Ishikawa (cell line): Measurements from ENCODE around the gene SLC24A4.

Experiments used
- CEBPB ChIP-seq: IDR thresholded peaks from 2 replicates; pipeline ENCODE4 v1.6.1; 2012
- CREB1 ChIP-seq: IDR thresholded peaks from 2 replicates; pipeline ENCODE4 v1.6.1; 2012; ENCODE audit warnings: low read depth
- EGR1 ChIP-seq: IDR thresholded peaks from 2 replicates; pipeline ENCODE4 v1.6.1; 2012
- EP300 ChIP-seq: IDR thresholded peaks from 2 replicates; pipeline ENCODE4 v1.6.1; 2012; ENCODE audit warnings: borderline replicate concordance
- FOXM1 ChIP-seq: IDR thresholded peaks from 2 replicates; pipeline ENCODE4 v1.6.1; 2012; ENCODE audit warnings: low read depth, borderline replicate concordance
- MAX ChIP-seq: IDR thresholded peaks from 2 replicates; pipeline ENCODE4 v1.6.1; 2012
- NFIC ChIP-seq: IDR thresholded peaks from 2 replicates; pipeline ENCODE4 v1.6.1; 2012
- RAD21 ChIP-seq: IDR thresholded peaks from 2 replicates; pipeline ENCODE4 v1.6.1; 2012; ENCODE audit warnings: low read depth
- TAF1 ChIP-seq: IDR thresholded peaks from 2 replicates; pipeline ENCODE4 v1.6.1; 2012; ENCODE audit warnings: low read depth, mild to moderate bottlenecking
- TCF12 ChIP-seq: IDR thresholded peaks from 2 replicates; pipeline ENCODE4 v1.6.1; 2012; ENCODE audit warnings: low read depth
- TEAD4 ChIP-seq: IDR thresholded peaks from 2 replicates; pipeline ENCODE4 v1.6.1; 2012
- USF1 ChIP-seq: IDR thresholded peaks from 2 replicates; pipeline ENCODE4 v1.6.1; 2012
- YY1 ChIP-seq: IDR thresholded peaks from 2 replicates; pipeline ENCODE4 v1.6.1; 2012; ENCODE audit warnings: low read depth
- ZBTB7A ChIP-seq: IDR thresholded peaks from 2 replicates; pipeline ENCODE4 v1.6.1; 2012; ENCODE audit warnings: low read depth
- TF ChIP-seq, protein P1 (sequence below): IDR thresholded peaks from 2 replicates; pipeline ENCODE4 v1.6.1; 2012; ENCODE audit warnings: low read depth, mild to moderate bottlenecking

The SLC24A4 gene

DNA sequence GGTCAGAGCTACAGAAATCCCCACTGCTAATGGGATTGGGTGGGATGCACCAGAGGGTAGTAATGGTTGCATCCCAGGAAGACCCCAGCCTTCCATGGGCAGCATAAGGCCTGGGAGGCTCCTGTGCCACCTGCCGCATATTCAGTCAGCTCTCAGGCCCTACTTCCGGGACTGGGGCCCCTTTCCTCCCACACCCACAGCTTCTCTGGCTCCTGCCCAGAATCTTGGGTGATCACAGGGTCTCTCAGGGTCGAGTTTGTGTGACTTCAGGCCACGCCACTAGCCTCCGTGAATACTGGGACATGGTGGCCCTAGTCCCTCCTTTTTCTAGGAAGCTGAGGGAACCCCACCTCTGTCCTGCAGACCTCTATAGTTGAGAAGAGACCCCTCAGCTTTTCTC lies 123.8 kb downstream of the SLC24A4 start:
- no peak for TF ChIP-seq TEAD4
- TF ChIP-seq YY1, result no peak
- no peak for TF ChIP-seq TCF12
- no peak for TF ChIP-seq EGR1
- TF ChIP-seq ZBTB7A, result no peak
- no peak for TF ChIP-seq EP300

DNA sequence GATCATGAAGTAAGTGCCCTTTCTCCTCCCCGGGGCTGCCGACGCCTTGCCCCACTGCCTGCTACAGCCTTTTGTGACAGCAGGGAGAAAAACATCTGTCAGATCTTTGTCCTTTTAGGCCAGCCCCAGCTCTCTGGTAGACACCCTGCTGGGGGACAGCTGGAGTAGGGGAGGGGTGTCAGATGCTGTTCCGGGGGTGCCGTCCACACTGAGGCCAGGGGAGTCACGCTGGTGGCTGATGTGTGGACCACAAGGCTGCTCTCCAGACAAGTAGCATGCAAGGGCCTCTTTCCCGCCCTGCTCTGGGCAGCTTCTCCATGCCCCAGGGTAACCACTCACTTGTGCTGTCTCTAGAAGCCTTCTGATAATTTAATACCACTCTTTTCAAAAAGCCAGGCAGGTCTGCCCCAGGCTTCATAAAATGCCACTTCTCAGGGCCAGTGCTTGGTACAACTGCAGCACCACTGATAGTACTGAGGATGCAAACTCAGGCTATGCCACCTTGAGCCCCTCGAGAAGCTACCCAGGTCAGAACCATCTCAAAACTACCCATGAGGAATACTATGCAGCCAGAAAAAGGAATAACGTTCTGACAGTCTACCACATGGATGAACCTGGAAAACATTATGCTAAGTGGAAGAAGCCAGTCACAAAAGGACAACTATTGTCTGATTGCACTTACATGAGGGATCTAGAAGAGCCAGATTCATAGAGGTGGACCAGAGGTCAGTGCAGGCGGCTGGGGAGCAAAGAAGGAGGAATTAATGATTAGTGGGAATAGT lies 124.6 kb downstream of the SLC24A4 start:
- no peak for TF ChIP-seq TAF1
- TF ChIP-seq, protein P1, sequence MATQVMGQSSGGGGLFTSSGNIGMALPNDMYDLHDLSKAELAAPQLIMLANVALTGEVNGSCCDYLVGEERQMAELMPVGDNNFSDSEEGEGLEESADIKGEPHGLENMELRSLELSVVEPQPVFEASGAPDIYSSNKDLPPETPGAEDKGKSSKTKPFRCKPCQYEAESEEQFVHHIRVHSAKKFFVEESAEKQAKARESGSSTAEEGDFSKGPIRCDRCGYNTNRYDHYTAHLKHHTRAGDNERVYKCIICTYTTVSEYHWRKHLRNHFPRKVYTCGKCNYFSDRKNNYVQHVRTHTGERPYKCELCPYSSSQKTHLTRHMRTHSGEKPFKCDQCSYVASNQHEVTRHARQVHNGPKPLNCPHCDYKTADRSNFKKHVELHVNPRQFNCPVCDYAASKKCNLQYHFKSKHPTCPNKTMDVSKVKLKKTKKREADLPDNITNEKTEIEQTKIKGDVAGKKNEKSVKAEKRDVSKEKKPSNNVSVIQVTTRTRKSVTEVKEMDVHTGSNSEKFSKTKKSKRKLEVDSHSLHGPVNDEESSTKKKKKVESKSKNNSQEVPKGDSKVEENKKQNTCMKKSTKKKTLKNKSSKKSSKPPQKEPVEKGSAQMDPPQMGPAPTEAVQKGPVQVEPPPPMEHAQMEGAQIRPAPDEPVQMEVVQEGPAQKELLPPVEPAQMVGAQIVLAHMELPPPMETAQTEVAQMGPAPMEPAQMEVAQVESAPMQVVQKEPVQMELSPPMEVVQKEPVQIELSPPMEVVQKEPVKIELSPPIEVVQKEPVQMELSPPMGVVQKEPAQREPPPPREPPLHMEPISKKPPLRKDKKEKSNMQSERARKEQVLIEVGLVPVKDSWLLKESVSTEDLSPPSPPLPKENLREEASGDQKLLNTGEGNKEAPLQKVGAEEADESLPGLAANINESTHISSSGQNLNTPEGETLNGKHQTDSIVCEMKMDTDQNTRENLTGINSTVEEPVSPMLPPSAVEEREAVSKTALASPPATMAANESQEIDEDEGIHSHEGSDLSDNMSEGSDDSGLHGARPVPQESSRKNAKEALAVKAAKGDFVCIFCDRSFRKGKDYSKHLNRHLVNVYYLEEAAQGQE, result no peak
- no peak for TF ChIP-seq TEAD4
- no peak for TF ChIP-seq MAX
- no peak for TF ChIP-seq TCF12
- no peak for TF ChIP-seq CREB1
- no peak for TF ChIP-seq EP300
- TF ChIP-seq FOXM1, result no peak
- no peak for TF ChIP-seq USF1
- no peak for TF ChIP-seq YY1
- TF ChIP-seq ZBTB7A, result no peak
- no peak for TF ChIP-seq RAD21
- no peak for TF ChIP-seq CEBPB

- TF ChIP-seq TCF12 (no peak), YY1 (no peak), EP300 (no peak), ZBTB7A (no peak), CEBPB (no peak), TEAD4 (no peak), MAX (no peak)
These were observed 125.8 kb downstream of the SLC24A4 start for GRCh38 chr14:92448786-92449185.

DNA sequence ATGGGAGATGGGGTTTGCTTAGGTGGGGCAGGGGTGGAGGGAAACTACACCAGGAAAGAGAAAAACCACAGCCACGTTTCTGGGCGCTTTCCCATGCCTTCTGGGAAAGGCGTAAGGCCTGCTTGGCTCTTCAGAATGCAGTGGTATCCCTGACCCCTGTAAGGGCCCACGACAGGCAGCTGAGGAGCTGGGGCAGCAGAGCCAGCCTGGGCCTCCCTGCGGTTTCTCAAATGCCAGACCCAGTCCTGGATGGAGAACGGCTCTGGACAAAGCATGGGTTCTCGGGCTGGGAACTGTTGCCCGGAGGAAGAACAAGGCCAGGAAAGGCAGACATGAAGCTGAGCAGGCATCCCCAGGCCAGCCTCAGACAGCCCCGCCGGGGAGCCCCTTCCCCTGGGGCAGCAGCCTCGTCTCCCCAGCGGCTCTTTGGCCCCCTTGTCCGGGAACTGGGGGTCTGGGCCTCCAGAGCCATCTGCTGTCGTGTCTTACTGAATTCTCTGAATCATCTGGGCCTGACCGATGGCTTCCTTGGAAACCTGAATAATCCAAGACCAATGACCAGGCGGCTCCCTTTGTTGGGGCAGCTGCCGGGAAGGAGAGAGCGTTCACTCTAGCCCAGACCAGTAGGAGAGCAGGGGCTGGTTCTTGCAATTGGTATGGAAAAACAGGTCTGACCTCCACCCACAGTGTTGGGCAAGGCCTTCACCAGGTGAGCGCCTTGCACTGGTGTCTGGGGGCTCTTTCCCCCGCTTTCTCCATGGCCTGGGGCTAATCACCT lies 126.6 kb downstream of the SLC24A4 start:
- TF ChIP-seq NFIC, result no peak
- TF ChIP-seq YY1, result no peak
- TF ChIP-seq EP300, result no peak
- no peak for TF ChIP-seq MAX
- no peak for TF ChIP-seq CEBPB
- no peak for TF ChIP-seq EGR1
- TF ChIP-seq TEAD4, result no peak
- no peak for TF ChIP-seq RAD21
- TF ChIP-seq FOXM1, result no peak
- no peak for TF ChIP-seq TCF12
- TF ChIP-seq, protein P1, result no peak
- TF ChIP-seq TAF1, result no peak
- TF ChIP-seq USF1, result no peak
- no peak for TF ChIP-seq ZBTB7A
- TF ChIP-seq CREB1, result no peak

GRCh38 chr14:92450351-92451070 lies 127.5 kb downstream of the SLC24A4 start:
- TF ChIP-seq TEAD4, result no peak
- TF ChIP-seq FOXM1, result no peak
- no peak for TF ChIP-seq RAD21
- no peak for TF ChIP-seq YY1
- no peak for TF ChIP-seq TAF1
- TF ChIP-seq CEBPB, result no peak
- no peak for TF ChIP-seq NFIC
